Measurements from ENCODE around the gene ZNF584.
"Not testable (repeated sequence)": the region's sequence is repeated elsewhere in the genome, so short reads cannot be mapped to it uniquely, and the experiment has no call there.

Gene ZNF584

DNA sequence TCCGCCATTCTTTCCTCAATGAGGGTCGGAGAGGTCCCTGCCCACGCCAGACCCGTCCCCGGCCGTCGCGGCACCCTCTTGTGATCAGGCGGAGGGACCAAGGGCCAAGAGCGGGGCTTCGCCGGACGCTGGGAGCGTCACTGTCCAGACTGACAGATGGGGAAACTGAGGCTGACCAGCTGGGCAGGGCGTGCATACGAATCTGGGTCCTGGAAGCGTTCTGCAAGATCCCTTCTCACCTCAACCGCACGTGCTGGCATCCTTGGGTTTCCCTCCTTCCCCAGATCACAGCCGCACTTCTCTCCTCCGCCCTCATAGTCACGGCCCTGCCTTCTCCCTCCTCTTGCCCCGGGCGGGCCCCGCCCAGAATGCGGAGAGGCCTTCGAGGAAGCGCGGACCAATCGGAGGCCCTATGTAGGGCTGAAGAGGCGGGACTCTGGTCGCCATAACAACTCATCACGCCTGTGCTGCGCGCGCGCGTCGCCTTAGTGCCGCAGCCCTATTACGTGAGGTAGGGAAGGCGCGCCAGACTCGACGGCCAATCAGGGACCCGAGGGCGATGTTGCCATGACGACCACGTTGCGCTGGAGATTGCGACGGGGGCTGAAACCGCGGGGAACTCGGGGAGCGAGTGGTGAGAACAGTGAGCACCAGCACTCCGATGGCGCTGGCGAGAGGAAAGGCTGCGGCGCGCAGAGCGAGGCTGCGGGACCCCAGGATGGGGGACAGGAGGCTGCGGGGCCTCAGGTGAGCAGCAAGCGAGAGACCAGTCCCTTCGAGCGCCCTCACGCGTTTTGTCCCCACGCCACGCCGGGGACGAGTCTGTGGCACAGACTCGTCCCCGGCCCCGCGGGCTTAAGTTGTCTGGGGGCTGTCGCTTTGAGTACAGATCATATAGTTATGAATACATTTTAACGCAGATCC lies 7.3 kb upstream of the ZNF584 start:
- peak overlapping the region; percentile 80 for H3K4me3 ChIP-seq (ENCODE audit: low read depth, low read length)
- no peaks in the 10 kb centered on the region for H3K9me3 ChIP-seq (ENCODE audit: severe bottlenecking)
- TF ChIP-seq, protein P1, sequence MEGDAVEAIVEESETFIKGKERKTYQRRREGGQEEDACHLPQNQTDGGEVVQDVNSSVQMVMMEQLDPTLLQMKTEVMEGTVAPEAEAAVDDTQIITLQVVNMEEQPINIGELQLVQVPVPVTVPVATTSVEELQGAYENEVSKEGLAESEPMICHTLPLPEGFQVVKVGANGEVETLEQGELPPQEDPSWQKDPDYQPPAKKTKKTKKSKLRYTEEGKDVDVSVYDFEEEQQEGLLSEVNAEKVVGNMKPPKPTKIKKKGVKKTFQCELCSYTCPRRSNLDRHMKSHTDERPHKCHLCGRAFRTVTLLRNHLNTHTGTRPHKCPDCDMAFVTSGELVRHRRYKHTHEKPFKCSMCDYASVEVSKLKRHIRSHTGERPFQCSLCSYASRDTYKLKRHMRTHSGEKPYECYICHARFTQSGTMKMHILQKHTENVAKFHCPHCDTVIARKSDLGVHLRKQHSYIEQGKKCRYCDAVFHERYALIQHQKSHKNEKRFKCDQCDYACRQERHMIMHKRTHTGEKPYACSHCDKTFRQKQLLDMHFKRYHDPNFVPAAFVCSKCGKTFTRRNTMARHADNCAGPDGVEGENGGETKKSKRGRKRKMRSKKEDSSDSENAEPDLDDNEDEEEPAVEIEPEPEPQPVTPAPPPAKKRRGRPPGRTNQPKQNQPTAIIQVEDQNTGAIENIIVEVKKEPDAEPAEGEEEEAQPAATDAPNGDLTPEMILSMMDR (IDR thresholded peaks at IDR 0.05; ENCODE audit: low read depth, low read length), result 0 out of 2 replicates have a peak, but pooled peaks have one; percentile 6
- no peaks in the 10 kb centered on the region for H3K27me3 ChIP-seq (ENCODE audit: insufficient read depth, low read depth, severe bottlenecking)
- no peaks in the 10 kb centered on the region for H3K36me3 ChIP-seq
- H3K27ac ChIP-seq, result peak overlapping the region; percentile 83
- peak; percentile 99 for DNase-seq

DNA sequence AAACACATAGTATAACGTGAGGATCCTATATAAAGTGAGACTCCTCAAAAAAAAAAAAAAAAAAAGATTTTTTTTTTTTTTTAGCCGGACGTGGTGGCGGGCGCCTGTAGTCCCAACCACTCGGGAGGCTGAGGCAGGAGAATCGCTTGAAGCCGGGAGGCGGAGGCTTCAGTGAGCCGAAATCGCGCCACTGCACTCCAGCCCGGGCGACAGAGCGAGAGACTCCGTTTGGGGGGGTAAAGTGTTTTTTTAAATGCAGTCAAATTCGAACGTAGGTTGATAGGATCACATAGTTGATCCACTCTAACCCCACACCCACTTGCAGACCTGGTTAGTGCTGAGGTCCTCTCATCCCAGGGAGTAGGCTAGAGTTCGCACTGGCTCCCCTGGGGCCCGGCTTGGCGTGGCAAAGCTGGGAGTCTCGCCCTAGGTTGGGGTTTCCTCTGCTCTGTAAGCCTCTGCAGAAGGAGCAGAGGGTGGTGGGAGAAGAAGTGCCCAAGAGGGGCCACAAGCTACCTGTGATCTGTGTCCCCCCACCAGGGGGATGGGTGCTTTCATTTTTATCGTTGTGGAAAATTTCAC lies 6.5 kb upstream of the ZNF584 start:
- DNase-seq, result no peak
- Histone ChIP-seq H3K4me3 (ENCODE audit: low read depth, low read length) (peak overlapping the region; percentile 80), H3K27ac (peak overlapping the region; percentile 83), H3K36me3 (no peaks in the 10 kb centered on the region), H3K27me3 (ENCODE audit: insufficient read depth, low read depth, severe bottlenecking) (no peaks in the 10 kb centered on the region), H3K9me3 (ENCODE audit: severe bottlenecking) (no peaks in the 10 kb centered on the region)
- TF ChIP-seq, protein P1 (IDR thresholded peaks at IDR 0.05; ENCODE audit: low read depth, low read length), result no peak

DNA sequence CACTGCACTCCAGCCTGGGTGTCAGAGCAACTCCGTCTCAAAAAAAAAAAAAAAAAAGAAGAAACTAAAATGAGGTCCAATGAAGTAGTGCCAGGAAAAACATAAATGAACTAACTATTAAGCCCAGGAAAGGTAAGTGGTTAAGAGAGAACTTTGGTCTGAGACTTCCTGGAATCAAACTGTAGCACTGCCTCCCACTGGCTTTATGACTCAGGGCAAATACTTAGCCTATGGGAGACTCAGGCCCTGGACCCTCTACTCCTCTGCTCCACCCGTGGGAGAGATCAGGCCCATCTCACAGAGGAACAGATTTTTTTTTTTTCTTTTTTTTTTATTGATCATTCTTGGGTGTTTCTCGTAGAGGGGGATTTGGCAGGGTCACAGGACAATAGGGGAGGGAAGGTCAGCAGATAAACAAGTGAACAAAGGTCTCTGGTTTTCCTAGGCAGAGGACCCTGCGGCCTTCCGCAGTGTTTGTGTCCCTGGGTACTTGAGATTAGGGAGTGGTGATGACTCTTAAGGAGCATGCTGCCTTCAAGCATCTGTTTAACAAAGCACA lies 4.5 kb upstream of the ZNF584 start:
- H3K9me3 ChIP-seq (ENCODE audit: severe bottlenecking); DNase-seq; H3K27me3 ChIP-seq (ENCODE audit: insufficient read depth, low read depth, severe bottlenecking); H3K4me3 ChIP-seq (ENCODE audit: low read depth, low read length); H3K36me3 ChIP-seq: not testable (repeated sequence)
- peak overlapping the region; percentile 56 for H3K27ac ChIP-seq

DNA sequence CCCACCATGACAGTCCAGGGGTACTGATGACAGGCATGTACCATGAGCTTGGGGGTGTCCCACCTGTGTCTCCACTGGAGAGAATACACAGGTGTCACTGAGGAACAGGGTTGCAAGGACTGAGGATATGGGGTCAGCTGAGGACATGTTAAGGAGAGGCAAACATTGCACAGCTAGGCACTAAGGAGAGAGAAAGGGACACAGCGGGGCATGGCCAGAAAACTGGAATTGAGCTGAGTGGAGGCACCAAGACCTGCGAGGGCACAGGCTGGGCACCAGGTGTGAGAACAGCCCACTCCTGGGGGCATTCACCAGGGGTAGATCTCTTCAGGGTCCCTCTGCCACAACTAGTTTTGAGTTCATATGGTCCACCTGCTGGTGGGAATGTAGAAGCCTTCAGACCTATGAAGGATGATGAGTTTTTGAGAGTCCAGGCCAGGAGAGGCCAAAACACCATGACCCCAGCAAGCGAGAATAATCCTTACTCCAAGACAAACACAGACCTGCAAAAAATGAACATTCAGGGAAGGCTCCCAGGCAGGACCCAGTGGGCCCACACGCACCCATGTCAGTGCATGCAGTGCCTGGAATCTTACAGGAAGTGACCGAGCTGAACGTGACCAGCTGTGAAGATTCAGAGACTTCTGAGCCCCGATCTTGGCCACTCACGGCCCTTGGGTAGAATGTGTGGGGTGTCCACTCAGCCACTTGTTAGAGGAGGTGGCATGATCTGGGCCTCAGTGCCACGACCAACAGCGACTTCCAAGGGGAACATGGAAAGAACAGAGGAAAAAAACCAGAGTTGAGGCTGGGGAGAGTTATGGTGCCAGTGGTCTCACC lies 1.4 kb upstream of the ZNF584 start:
- DNase-seq, result no peak
- Histone ChIP-seq H3K27ac (no peak overlapping the region), H3K9me3 (ENCODE audit: severe bottlenecking) (no peaks in the 10 kb centered on the region), H3K36me3 (peaks cover 6% of the 10 kb centered on the region), H3K4me3 (ENCODE audit: low read depth, low read length) (peak overlapping the region; percentile 69), H3K27me3 (ENCODE audit: insufficient read depth, low read depth, severe bottlenecking) (no peaks in the 10 kb centered on the region)
- TF ChIP-seq, protein P1 (IDR thresholded peaks at IDR 0.05; ENCODE audit: low read depth, low read length), result peak; percentile 28; the same call in 1 of the 2 replicates

DNA sequence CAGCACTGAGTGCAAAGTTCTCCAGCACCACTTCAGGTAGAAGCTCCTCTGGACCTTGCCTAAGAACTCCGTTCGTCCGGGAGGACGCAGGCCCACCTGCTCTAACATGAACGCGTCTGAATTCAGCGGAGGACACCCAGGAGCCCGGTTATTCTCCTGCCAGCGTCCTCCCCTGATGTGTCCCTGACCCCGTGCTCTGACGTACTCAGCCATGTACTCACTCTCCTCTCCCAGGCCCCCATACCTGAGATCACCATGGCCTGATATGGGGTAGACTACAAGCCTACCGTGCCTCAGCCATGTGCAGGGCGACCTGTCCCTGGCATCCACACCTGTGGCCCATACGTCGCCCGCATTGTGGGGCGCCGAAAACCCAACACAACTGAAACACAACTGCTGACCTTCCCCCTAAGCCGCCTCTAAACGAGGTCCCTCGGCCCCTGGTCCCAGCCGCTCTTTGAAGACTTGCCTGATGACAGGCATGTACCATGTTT lies 744 bp upstream of the ZNF584 start:
- peaks cover 6% of the 10 kb centered on the region for H3K36me3 ChIP-seq
- H3K9me3 ChIP-seq (ENCODE audit: severe bottlenecking), result no peaks in the 10 kb centered on the region
- H3K4me3 ChIP-seq (ENCODE audit: low read depth, low read length), result peak overlapping the region; percentile 69
- no peak for DNase-seq
- peak overlapping the region; percentile 78 for H3K27ac ChIP-seq
- H3K27me3 ChIP-seq (ENCODE audit: insufficient read depth, low read depth, severe bottlenecking), result no peaks in the 10 kb centered on the region
- TF ChIP-seq, protein P1 (IDR thresholded peaks at IDR 0.05; ENCODE audit: low read depth, low read length), result no peak

Data from WERI-Rb-1 (cell line).